Raji (cell line): ENCODE data around the gene NPAS1.

Experiments
- POLR2A ChIP-seq: IDR thresholded peaks from 2 replicates; pipeline ENCODE4 v1.6.1; 2011; ENCODE audit warnings: low read depth, low read length, control low read depth; ENCODE audit not compliant: insufficient read depth

The NPAS1 gene

DNA sequence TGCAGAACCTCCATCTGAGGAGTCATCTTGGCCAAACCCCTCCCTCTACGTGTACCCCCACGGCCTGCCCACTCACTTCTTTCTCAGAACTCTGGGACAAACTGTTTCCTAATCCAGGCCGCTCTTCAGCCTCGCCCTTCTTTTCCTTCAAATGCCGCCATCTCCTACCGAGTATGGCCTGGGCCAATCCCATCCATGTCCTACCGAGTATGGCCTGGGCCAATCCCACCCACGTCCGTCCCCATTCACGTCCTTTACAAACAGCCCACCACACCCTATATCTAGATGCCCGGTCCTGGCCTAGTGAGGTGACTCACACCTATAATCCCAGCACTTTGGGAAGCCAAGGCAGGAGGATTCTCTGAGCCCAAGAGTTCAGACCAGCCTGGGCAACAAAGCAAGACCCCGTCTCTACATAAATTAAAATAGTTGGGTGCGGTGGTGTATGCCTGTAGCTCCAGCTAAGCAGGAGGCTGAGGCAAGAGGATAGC is 27.7 kb downstream of the NPAS1 start:
- TF ChIP-seq POLR2A, result no peak

- peak; percentile 49 for TF ChIP-seq POLR2A
These were observed 28.2 kb downstream of the NPAS1 start for GRCh38 chr19:47047763-47048405.

DNA sequence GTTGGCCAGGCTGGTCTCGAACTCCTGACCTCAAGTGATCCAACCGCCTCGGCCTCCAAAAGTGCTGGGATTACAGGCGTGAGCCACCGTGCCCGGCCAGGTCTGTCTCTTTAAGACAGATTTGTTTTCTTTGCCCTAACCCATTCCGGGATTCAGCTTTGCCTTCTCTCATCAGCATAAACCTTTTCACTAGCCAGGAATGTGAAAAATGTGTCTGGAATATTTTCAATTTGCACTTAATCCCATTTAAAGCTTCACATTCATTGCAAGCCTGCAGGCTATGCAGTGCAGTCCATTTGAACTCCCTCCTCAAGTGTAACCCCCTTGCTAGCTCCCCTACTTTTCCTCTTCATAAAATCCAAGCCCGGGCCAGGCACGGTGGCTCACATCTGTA is 29.7 kb downstream of the NPAS1 start:
- no peak for TF ChIP-seq POLR2A

- TF ChIP-seq POLR2A, result no peak
These were observed 36.8 kb downstream of the NPAS1 start for GRCh38 chr19:47056411-47056810.

- no peak for TF ChIP-seq POLR2A
These were observed 37.7 kb downstream of the NPAS1 start for GRCh38 chr19:47057328-47057727.

- no peak for TF ChIP-seq POLR2A
These were observed 39.0 kb downstream of the NPAS1 start for GRCh38 chr19:47058621-47059022.

- TF ChIP-seq POLR2A, result no peak
These were observed 44.2 kb downstream of the NPAS1 start for GRCh38 chr19:47063874-47064273.

DNA sequence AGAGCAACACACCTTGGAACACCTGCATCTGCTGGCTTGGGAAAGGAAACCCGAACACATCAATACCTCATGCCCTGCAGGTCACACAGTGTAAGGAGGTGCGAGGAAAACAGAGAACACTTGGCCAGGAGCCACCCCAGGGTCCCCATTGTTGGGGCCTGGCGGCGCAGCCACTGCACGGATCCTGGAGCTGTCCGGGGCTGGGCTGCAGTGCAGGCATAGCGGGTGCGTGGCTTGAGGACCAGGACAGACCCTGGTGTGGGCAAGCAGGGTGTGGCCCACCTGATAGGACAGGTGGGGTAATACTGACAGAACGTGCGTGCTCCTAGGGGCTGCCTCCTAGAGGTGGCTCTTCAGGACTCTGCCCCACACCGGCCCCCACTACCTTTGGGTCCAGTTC is 45.6 kb downstream of the NPAS1 start:
- no peak for TF ChIP-seq POLR2A

DNA sequence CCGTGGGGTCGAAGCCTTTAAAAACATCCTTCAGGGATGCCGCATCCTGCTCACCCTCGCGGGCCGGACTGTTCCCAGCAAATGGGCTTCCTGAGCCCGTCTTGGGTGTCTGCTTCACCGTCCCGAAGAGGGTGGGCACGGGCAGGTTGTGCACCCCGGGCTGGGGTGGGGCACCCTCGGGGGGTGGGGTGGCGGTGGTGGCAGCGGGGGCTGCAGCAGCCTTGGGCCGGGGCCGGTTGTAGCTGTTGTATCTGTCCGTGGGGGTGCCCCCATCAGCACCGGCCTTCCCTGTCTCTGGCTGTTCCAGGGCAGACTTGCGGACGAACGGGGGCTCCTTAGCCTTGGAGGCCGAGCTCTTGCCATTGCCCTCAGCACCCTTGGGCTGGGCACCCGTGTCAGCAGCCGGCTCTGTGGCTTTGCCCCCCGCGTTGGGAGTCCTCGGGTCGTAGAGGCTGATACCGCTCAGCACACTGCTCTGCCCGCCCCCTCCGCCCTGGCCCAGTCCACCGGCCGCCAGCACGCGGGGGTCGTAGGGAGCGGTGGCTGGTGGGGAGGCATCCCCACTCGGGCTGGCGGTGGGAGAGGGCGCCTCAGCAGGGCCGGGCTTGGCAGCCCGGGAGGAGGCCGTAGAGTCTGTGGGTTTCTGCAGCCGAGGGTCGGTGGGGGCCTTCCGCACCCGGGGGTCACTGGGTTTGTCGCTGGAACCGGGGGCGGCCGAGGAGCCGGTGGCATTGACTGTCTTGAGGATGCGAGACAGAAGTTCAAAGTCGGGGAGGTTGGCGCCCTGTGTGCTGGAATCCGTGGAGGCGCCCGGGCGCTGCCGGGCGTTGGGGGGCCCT is 47.0 kb downstream of the NPAS1 start:
- TF ChIP-seq POLR2A, result no peak

GRCh38 chr19:47067215-47067847 is 47.7 kb downstream of the NPAS1 start:
- no peak for TF ChIP-seq POLR2A

- TF ChIP-seq POLR2A, result no peak
These were observed 48.6 kb downstream of the NPAS1 start for GRCh38 chr19:47068246-47068645.

- TF ChIP-seq POLR2A, result no peak
These were observed 49.3 kb downstream of the NPAS1 start for GRCh38 chr19:47068876-47069406.

- TF ChIP-seq POLR2A, result no peak
These were observed 50.2 kb downstream of the NPAS1 start for GRCh38 chr19:47069795-47070194.

GRCh38 chr19:47070756-47071155 is 51.1 kb downstream of the NPAS1 start:
- no peak for TF ChIP-seq POLR2A

- TF ChIP-seq POLR2A, result no peak
These were observed 52.1 kb downstream of the NPAS1 start for GRCh38 chr19:47071731-47072130.

DNA sequence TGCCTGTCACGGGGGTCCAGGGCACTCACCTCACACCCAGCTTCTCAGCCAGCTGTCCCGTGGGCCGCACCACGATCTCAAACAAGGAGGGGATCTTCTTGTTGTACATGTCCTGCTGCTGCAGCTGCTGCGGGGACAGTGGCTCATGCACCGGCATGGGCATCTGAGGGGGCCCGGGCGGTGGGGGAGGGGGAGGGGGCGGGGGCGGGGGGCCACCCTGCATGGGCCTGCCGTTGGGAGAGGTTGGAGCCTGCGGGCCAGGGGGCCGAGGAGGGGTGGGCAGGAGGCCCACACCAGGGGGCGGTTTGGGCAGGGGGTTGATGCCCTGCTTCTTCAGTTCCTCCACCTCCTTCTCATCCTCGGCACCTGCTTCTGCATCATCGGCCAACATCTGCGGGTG is 52.7 kb downstream of the NPAS1 start:
- no peak for TF ChIP-seq POLR2A
